Activated CD4-positive, alpha-beta T cell treated with anti-CD3 and anti-CD28 coated beads, Interleukin-2, Interleukin-6, amounts not matched to agents 100 ng/mL and 50 ng/mL, durations not matched to agents 16 hours and 8 hours (primary cell): ENCODE data around the gene S100A2.
"Not testable (repeated sequence)": the region's sequence is repeated elsewhere in the genome, so short reads cannot be mapped to it uniquely, and the experiment has no call there.

Experiments used
- DNase-seq: peaks from one replicate; pipeline ENCODE4 v3.0.0-alpha.2; 2020

Gene S100A2

DNA sequence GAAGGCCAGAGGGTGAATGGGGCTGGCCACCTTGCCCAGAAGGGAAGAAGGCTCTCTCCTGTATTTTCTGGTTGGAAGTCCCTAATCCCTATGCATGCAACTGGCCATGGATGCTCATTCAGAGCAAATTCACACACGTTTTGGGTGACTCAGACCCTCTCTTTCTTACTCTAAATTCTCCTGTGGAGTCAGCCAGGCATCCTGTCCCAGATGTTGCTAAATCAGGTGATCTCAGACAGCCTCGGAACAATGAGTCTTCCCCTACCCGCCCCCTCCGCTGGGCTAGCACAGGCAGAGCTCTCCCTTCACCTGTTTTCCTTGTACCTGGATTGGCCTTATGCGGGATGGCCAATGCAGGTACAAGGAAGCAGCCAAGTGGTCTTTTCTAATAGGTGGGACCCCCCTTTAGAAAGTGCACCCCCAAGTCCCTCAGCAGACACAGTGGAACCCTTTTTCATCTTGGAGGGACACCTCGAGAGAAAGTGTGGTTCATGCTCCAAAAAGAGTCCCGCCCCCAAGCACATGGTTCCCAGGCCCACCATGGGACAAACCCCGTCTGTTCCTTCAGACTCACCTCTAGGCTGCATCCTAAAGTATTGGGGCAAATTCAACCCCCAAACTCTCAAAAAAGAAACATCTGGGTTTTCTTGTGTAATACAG is 38.5 kb downstream of the S100A2 start:
- DNase-seq = no peak

- no peak for DNase-seq
These were observed 39.5 kb downstream of the S100A2 start for GRCh38 chr1:153526132-153526543.

DNA sequence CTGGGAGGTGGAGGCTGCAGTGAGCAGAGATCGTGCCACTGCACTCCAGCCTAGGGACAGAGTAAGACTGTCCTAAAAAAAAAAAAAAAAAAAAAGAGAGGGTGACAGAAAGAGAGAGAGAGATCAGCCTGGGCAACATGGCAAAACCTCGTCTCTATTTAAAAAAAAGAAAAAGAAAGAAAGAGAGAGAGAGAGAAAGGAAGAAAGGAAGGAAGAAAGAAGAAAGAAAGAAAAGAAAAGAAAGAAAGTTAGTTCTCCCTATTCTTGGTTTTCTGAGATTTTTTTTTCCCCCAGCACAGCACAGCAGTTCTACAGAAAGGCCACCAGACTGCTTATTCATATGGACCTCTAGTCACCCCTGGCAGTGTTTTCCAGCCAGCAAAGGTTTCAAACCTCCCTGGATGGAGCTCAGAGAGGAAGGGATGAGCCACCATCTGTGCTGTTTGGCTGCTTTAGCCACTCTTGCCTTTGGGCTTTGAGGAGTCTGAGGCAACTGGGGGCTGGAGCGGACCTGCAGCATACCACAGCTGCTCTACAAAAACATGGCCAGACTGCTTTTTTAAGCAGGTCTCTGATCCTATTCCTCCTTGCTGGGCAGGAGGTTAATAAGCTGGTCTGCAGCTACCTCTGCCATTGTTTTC is 40.4 kb downstream of the S100A2 start:
- DNase-seq = no peak

DNA sequence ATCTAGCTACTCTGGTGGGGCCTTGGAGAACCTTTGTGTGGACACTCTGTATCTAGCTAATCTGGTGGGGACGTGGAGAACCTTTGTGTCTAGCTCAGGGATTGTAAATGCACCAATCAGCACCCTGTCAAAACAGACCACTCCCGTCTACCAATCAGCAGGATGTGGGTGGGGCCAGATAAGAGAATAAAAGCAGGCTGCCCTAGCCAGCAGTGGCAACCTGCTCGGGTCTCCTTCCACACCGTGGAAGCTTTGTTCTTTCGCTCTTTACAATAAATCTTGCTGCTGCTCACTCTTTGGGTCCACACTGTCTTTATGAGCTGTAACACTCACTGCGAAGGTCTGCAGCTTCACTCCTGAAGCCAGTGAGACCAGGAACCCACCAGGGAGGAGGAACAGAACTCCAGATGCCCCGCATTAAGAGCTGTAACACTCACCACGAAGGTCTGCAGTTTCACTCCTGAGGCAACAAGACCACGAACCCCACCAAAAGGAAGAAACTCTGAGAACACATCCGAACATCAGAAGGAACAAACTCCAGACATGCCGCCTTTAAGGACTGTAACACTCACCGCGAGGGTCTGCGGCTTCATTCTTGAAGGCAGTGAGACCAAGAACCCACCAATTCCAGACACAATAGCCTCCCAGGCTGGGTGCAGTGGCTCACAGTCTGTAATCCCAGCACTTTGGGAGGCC is 43.1 kb downstream of the S100A2 start:
- not testable (repeated sequence) for DNase-seq

GRCh38 chr1:153521808-153522207 is 43.8 kb downstream of the S100A2 start:
- DNase-seq = not testable (repeated sequence)

- no peak for DNase-seq
These were observed 44.7 kb downstream of the S100A2 start for GRCh38 chr1:153520818-153521476.

- DNase-seq = not testable (repeated sequence)
These were observed 45.4 kb downstream of the S100A2 start for GRCh38 chr1:153520137-153520691.

DNA sequence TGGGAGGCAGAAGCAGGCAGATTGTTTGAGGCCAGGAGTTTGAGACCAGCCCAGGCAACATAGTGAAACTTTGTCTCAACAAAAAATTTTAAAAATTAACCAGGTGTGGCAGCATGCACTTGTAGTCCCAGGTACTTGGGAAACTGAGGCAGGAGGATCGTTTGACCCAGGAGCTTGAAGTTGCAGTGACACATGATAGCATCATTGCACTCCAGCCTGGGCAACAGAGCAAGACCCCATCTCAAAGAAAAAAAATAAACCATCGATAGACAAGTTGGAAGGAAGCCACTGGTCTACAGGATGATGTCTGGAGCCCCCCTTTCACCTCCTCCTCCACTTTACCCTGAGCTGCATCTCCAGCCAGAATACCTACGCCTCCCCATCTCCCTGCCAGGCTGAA is 46.4 kb downstream of the S100A2 start:
- no peak for DNase-seq

DNA sequence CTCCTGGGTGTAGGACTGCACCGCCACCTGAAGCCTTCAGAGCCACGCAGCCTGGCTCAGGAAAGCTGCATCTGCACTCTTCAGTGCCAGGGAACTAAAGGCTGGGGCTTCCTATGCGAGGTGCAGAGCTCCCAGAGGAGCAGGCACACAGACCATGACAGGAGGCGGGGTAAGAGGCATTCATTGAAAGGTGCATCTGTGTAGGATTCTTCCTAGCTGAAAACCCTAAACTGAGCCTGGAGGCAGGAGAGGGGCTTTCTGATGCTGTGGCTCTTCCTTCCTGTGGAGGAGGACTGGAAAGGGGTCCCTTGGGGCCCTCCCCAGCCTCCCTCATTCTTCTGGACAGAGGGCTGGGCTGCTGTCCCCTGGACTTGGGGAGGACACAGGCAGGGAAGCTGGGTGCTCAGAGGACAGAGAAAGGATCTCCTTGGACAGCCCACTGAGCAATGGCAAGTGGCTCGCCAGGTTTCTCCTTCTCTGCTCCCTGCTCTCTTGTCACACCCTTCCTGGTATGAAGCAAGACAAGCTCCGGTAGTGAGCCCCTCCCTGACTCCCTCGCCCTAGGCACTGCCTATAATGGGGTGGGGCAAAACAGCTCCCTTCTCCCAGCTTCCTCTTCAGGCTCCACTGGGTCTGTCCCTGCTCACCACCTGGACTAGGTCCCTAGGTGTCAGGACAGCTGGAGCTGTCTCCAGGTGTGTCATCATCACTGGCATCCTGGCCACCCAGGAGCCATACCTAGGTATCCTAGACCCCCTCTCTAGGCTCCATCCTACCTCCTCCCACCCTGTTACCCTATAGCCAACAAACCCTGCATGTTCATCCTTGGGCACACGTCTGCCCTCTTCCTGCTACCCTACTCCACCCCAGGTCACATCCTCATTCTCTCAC is 49.9 kb downstream of the S100A2 start:
- no peak for DNase-seq

- no peak for DNase-seq
These were observed 52.0 kb downstream of the S100A2 start for GRCh38 chr1:153513666-153514065.

DNA sequence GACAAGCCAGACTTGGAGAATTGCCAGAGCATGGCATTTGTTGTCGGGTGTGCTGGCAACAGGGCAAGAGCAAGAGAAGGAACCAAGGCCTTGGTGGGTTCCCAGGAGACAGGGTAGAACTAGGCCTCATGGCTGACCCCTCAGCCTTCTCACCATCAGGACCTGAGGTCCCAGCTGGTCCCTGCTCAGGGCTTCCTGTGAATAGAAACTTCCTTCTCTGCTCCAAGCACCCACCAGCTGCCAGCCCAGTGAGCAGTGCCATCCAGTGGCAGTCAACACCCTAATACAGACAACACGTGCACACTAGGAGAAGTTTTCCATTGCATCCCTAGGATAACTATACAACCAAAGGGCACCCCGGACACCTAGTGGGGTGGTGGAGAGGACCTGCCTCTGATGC is 52.6 kb downstream of the S100A2 start:
- DNase-seq = no peak
